ENCODE results near the gene FBLN1.

FBLN1 gene

DNA sequence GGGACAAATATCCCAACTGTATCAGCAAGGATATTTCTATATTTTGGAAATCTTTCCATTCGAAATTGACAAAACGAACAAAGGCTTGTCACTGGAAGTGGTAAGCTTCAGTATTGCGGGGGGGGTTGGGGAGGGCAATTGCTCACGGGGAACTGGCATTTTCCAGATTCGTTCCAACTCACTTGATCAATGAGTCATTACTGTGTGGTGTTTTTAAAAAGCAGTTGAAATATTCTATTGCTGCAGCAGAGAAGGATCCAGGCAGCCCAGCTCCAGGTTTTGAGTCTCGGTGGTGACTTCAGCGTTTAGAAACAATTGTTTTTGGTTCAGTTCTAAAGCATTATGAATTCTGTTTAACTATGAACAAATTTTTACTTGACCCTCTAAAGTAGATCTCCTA lies 33.8 kb upstream of the FBLN1 start:
- H3K9ac ChIP-seq (ENCODE audit: low read length) = no peak overlapping the region
- H3K36me3 ChIP-seq (ENCODE audit: control insufficient read depth, insufficient read depth, low read length) = no peaks in the 10 kb centered on the region
- no peaks in the 10 kb centered on the region for H3K4me1 ChIP-seq (ENCODE audit: control insufficient read depth, insufficient read depth, low read length)
- H3K4me3 ChIP-seq (ENCODE audit: low read length) = no peak overlapping the region
- no peaks in the 10 kb centered on the region for H3K27me3 ChIP-seq (ENCODE audit: control insufficient read depth, insufficient read depth, low read length)
- no peaks in the 10 kb centered on the region for H3K9me3 ChIP-seq (ENCODE audit: control insufficient read depth, low read length)

DNA sequence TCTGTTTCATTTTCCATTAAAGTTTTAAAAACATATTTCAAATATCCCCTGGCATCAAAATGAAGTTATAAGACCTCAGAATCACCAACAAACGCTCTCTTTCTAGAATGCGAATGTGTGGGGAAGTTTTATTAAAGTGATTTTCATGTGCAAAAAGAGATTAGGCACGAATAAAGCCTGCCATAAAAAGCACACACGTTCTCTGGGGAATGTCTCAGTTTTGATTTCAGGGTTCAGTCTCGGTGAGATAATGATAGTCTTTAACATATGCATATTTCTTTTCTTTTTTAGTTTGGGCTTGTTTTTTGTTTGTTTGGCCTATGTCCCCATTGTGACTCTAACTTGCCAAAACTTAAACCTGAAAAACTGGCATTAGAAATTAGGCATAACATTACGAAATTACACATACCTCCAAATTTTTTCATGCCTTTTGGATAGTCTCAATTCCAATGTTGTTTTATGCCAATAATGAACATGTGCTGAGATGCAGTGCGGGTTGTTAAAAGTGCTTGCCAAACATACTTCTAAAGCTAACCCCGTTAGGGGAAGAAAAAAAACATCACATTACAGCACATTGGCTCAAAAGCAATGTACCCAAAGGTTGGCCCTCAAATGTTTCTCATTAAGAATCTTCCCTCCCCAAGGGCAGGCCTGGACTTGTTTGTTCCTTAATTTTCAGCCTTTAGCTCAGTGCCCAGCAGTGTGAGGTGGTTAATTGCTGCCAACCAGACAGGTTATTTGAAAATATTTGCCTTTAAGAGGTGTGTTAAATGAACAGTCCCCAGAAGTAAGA lies 33.2 kb upstream of the FBLN1 start:
- Histone ChIP-seq H3K27me3 (ENCODE audit: control insufficient read depth, insufficient read depth, low read length) (no peaks in the 10 kb centered on the region), H3K4me1 (ENCODE audit: control insufficient read depth, insufficient read depth, low read length) (no peaks in the 10 kb centered on the region), H3K36me3 (ENCODE audit: control insufficient read depth, insufficient read depth, low read length) (no peaks in the 10 kb centered on the region), H3K9ac (ENCODE audit: low read length) (no peak overlapping the region), H3K4me3 (ENCODE audit: low read length) (no peak overlapping the region), H3K9me3 (ENCODE audit: control insufficient read depth, low read length) (no peaks in the 10 kb centered on the region)

GRCh38 chr22:45470871-45471270 lies 31.8 kb upstream of the FBLN1 start:
- no peaks in the 10 kb centered on the region for H3K36me3 ChIP-seq (ENCODE audit: control insufficient read depth, insufficient read depth, low read length)
- H3K27me3 ChIP-seq (ENCODE audit: control insufficient read depth, insufficient read depth, low read length) = no peaks in the 10 kb centered on the region
- no peak overlapping the region for H3K4me3 ChIP-seq (ENCODE audit: low read length)
- no peak overlapping the region for H3K9ac ChIP-seq (ENCODE audit: low read length)
- no peaks in the 10 kb centered on the region for H3K9me3 ChIP-seq (ENCODE audit: control insufficient read depth, low read length)
- no peaks in the 10 kb centered on the region for H3K4me1 ChIP-seq (ENCODE audit: control insufficient read depth, insufficient read depth, low read length)

DNA sequence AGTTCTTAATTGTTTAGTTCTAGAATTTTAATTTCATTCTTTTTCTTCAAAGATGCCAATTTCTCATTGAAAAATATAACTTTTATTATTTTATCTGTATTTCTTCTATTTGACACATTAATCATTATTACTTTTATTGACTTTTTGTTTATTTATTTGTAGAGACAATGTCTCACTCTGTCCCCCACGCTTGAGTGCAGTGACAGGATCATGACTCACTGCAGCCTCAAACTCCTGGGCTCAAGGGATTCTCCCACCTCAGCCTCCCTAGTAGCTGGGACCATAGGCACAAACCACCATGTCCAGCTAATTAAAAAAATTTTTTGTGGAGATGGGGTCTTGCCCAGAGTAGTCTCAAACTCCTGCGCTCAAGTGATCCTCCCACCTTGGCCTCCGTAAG lies 30.3 kb upstream of the FBLN1 start:
- H3K4me3 ChIP-seq (ENCODE audit: low read length) = no peak overlapping the region
- H3K9ac ChIP-seq (ENCODE audit: low read length) = no peak overlapping the region
- H3K27me3 ChIP-seq (ENCODE audit: control insufficient read depth, insufficient read depth, low read length) = no peaks in the 10 kb centered on the region
- H3K4me1 ChIP-seq (ENCODE audit: control insufficient read depth, insufficient read depth, low read length) = no peaks in the 10 kb centered on the region
- H3K36me3 ChIP-seq (ENCODE audit: control insufficient read depth, insufficient read depth, low read length) = no peaks in the 10 kb centered on the region
- no peaks in the 10 kb centered on the region for H3K9me3 ChIP-seq (ENCODE audit: control insufficient read depth, low read length)

DNA sequence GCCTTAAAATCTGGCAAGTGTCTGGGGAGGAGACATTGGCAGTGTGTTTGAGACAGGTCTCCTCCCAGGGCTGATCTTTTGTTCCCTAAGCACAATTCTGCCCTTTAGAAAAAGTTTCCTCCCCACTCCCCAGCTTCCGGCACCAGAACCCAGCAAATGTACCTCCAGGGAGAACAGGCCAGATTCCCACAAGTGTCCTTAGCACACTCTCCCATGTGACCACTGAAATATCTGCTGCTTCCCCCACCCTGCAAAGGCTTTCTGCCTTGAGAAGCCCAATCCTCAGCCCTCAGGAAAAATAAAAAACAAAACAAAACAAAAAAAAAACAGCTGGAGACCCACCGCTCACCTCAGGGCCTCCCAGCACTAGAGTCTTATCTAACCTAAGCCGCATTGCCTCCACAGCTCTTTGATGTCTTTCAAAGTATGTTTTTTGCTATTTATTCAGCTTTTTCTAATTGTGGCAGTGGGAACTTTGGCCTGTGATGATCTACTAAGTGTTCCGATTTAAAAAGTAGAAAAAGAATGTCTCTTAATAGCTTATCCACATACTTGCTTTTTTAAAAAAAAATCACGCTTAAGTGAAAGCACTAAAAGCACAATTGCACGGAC lies 29.0 kb upstream of the FBLN1 start:
- no peak overlapping the region for H3K4me3 ChIP-seq (ENCODE audit: low read length)
- H3K9me3 ChIP-seq (ENCODE audit: control insufficient read depth, low read length) = no peaks in the 10 kb centered on the region
- H3K9ac ChIP-seq (ENCODE audit: low read length) = no peak overlapping the region
- H3K27me3 ChIP-seq (ENCODE audit: control insufficient read depth, insufficient read depth, low read length) = no peaks in the 10 kb centered on the region
- no peaks in the 10 kb centered on the region for H3K4me1 ChIP-seq (ENCODE audit: control insufficient read depth, insufficient read depth, low read length)
- no peaks in the 10 kb centered on the region for H3K36me3 ChIP-seq (ENCODE audit: control insufficient read depth, insufficient read depth, low read length)

GRCh38 chr22:45475063-45475747 lies 27.5 kb upstream of the FBLN1 start:
- Histone ChIP-seq H3K27me3 (ENCODE audit: control insufficient read depth, insufficient read depth, low read length) (no peaks in the 10 kb centered on the region), H3K4me3 (ENCODE audit: low read length) (no peak overlapping the region), H3K9ac (ENCODE audit: low read length) (no peak overlapping the region), H3K9me3 (ENCODE audit: control insufficient read depth, low read length) (no peaks in the 10 kb centered on the region), H3K4me1 (ENCODE audit: control insufficient read depth, insufficient read depth, low read length) (no peaks in the 10 kb centered on the region), H3K36me3 (ENCODE audit: control insufficient read depth, insufficient read depth, low read length) (no peaks in the 10 kb centered on the region)

GRCh38 chr22:45475851-45476514 lies 26.7 kb upstream of the FBLN1 start:
- H3K36me3 ChIP-seq (ENCODE audit: control insufficient read depth, insufficient read depth, low read length) = no peaks in the 10 kb centered on the region
- no peak overlapping the region for H3K9ac ChIP-seq (ENCODE audit: low read length)
- H3K9me3 ChIP-seq (ENCODE audit: control insufficient read depth, low read length) = no peaks in the 10 kb centered on the region
- H3K4me3 ChIP-seq (ENCODE audit: low read length) = no peak overlapping the region
- H3K27me3 ChIP-seq (ENCODE audit: control insufficient read depth, insufficient read depth, low read length) = no peaks in the 10 kb centered on the region
- no peaks in the 10 kb centered on the region for H3K4me1 ChIP-seq (ENCODE audit: control insufficient read depth, insufficient read depth, low read length)

GRCh38 chr22:45476814-45477213 lies 25.9 kb upstream of the FBLN1 start:
- H3K4me3 ChIP-seq (ENCODE audit: low read length) = no peak overlapping the region
- H3K27me3 ChIP-seq (ENCODE audit: control insufficient read depth, insufficient read depth, low read length) = no peaks in the 10 kb centered on the region

GRCh38 chr22:45477366-45478107 lies 25.1 kb upstream of the FBLN1 start:
- Histone ChIP-seq H3K4me1 (ENCODE audit: control insufficient read depth, insufficient read depth, low read length) (no peaks in the 10 kb centered on the region), H3K9ac (ENCODE audit: low read length) (no peak overlapping the region), H3K36me3 (ENCODE audit: control insufficient read depth, insufficient read depth, low read length) (no peaks in the 10 kb centered on the region), H3K4me3 (ENCODE audit: low read length) (no peak overlapping the region), H3K9me3 (ENCODE audit: control insufficient read depth, low read length) (no peaks in the 10 kb centered on the region), H3K27me3 (ENCODE audit: control insufficient read depth, insufficient read depth, low read length) (no peaks in the 10 kb centered on the region)

More at GRCh38 chr22:45476814-45477213, 25.9 kb upstream of the FBLN1 start:
- H3K9me3 ChIP-seq (ENCODE audit: control insufficient read depth, low read length) = no peaks in the 10 kb centered on the region
- H3K9ac ChIP-seq (ENCODE audit: low read length) = no peak overlapping the region
- H3K4me1 ChIP-seq (ENCODE audit: control insufficient read depth, insufficient read depth, low read length) = no peaks in the 10 kb centered on the region
- H3K36me3 ChIP-seq (ENCODE audit: control insufficient read depth, insufficient read depth, low read length) = no peaks in the 10 kb centered on the region

DNA sequence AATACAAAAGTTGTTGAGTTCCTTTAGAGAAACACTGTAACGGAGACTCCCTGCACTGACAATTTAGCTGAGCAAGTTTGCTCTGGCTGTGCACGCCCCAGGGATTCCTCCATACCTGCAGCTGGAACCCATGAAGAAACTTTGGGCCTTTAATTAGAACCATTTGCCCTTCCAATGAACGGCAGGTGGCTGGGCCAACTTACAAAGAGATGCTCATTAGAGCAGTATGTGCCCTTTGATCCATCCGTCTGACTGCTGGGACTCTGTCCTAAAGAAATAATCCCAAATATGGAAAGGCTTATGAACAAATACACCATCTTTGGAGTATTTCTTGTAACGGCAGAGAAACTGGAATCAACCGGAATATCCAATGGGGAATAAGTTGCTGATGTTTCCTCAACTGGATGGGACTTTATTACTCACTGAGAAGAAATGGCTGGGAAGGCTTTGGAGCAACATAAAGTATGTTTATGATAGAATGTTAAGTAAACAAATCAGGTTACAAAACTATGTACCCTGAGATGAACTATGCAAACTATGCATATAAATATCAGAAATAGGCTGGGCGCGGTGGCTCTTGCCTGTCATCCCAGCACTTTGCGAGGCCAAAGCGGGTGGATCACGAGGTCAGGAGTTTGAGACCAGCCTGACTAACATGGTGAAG lies 24.4 kb upstream of the FBLN1 start:
- Histone ChIP-seq H3K9ac (ENCODE audit: low read length) (no peak overlapping the region), H3K27me3 (ENCODE audit: control insufficient read depth, insufficient read depth, low read length) (no peaks in the 10 kb centered on the region), H3K4me1 (ENCODE audit: control insufficient read depth, insufficient read depth, low read length) (no peaks in the 10 kb centered on the region), H3K9me3 (ENCODE audit: control insufficient read depth, low read length) (no peaks in the 10 kb centered on the region), H3K36me3 (ENCODE audit: control insufficient read depth, insufficient read depth, low read length) (no peaks in the 10 kb centered on the region), H3K4me3 (ENCODE audit: low read length) (no peak overlapping the region)

DNA sequence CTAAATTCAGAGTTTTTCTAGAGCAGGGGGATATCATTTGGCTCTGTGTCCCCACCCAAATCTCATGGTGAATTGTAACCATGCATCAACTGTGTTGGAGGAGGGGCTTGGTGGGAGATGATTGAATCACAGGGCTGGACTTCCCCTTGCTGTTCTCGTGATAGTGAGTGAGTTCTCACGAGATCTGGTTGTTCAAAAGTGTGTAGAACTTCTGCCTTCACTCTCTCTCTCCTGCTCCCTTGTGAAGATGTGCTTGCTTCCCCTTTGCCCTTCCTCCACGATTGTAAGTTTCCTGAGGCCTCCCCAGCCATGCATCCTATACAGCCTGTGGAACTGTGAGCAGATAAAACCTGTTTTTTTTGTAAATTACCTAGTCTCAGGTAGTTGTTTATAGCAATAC lies 22.0 kb upstream of the FBLN1 start:
- Histone ChIP-seq H3K9me3 (ENCODE audit: control insufficient read depth, low read length) (no peaks in the 10 kb centered on the region), H3K9ac (ENCODE audit: low read length) (no peak overlapping the region), H3K36me3 (ENCODE audit: control insufficient read depth, insufficient read depth, low read length) (no peaks in the 10 kb centered on the region), H3K27me3 (ENCODE audit: control insufficient read depth, insufficient read depth, low read length) (no peaks in the 10 kb centered on the region), H3K4me3 (ENCODE audit: low read length) (no peak overlapping the region), H3K4me1 (ENCODE audit: control insufficient read depth, insufficient read depth, low read length) (no peaks in the 10 kb centered on the region)

All from mucosa of stomach (tissue), 1 donor.